KOPT-K1 (cell line): ENCODE data around the gene VEPH1.

Source experiments
- H3K27ac ChIP-seq: fragments of 200-600 bp; sonication (generic); 2 replicates; pipeline ENCODE4 v1.5.1; 2016; ENCODE audit warnings: antibody characterized with exemption, mild to moderate bottlenecking, low read depth, low read length; ENCODE audit not compliant: poor library complexity, severe bottlenecking
- H3K36me3 ChIP-seq: fragments of 200-600 bp; sonication (generic); 2 replicates; pipeline ENCODE4 v1.5.1; 2017; ENCODE audit warnings: antibody characterized with exemption, mild to moderate bottlenecking, low read length, moderate library complexity; ENCODE audit not compliant: insufficient read depth
- H3K9me3 ChIP-seq: fragments of 200-600 bp; sonication (generic); 2 replicates; pipeline ENCODE4 v1.5.1; 2017; ENCODE audit warnings: antibody characterized with exemption, low read length, mild to moderate bottlenecking; ENCODE audit not compliant: insufficient read depth, poor library complexity, severe bottlenecking

Gene VEPH1

GRCh38 chr3:157408499-157409149 is 94.6 kb downstream of the VEPH1 start:
- no peaks in the 10 kb centered on the region for H3K9me3 ChIP-seq
- no peak overlapping the region for H3K27ac ChIP-seq
- H3K36me3 ChIP-seq, result no peaks in the 10 kb centered on the region

- H3K9me3 ChIP-seq, result no peaks in the 10 kb centered on the region
- no peaks in the 10 kb centered on the region for H3K36me3 ChIP-seq
- no peak overlapping the region for H3K27ac ChIP-seq
Measured at GRCh38 chr3:157407769-157408168, 95.4 kb downstream of the VEPH1 start.

GRCh38 chr3:157406394-157406793 is 96.8 kb downstream of the VEPH1 start:
- no peaks in the 10 kb centered on the region for H3K36me3 ChIP-seq
- no peak overlapping the region for H3K27ac ChIP-seq
- no peaks in the 10 kb centered on the region for H3K9me3 ChIP-seq

GRCh38 chr3:157405457-157405856 is 97.8 kb downstream of the VEPH1 start:
- H3K9me3 ChIP-seq, result no peaks in the 10 kb centered on the region
- no peaks in the 10 kb centered on the region for H3K36me3 ChIP-seq
- no peak overlapping the region for H3K27ac ChIP-seq

GRCh38 chr3:157404381-157404780 is 98.8 kb downstream of the VEPH1 start:
- H3K36me3 ChIP-seq, result no peaks in the 10 kb centered on the region
- H3K9me3 ChIP-seq, result no peaks in the 10 kb centered on the region
- H3K27ac ChIP-seq, result no peak overlapping the region

- Histone ChIP-seq H3K9me3 (no peaks in the 10 kb centered on the region), H3K36me3 (no peaks in the 10 kb centered on the region), H3K27ac (no peak overlapping the region)
Measured at GRCh38 chr3:157398598-157398997, 104.6 kb downstream of the VEPH1 start.

- no peak overlapping the region for H3K27ac ChIP-seq
- H3K9me3 ChIP-seq, result no peaks in the 10 kb centered on the region
Measured at GRCh38 chr3:157394411-157394810, 108.8 kb downstream of the VEPH1 start.

GRCh38 chr3:157393113-157393512 is 110.1 kb downstream of the VEPH1 start:
- H3K9me3 ChIP-seq, result no peaks in the 10 kb centered on the region
- H3K36me3 ChIP-seq, result no peaks in the 10 kb centered on the region
- H3K27ac ChIP-seq, result no peak overlapping the region

More at GRCh38 chr3:157394411-157394810, 108.8 kb downstream of the VEPH1 start:
- no peaks in the 10 kb centered on the region for H3K36me3 ChIP-seq

GRCh38 chr3:157392104-157392503 is 111.1 kb downstream of the VEPH1 start:
- Histone ChIP-seq H3K36me3 (no peaks in the 10 kb centered on the region), H3K9me3 (no peaks in the 10 kb centered on the region), H3K27ac (no peak overlapping the region)

- no peaks in the 10 kb centered on the region for H3K9me3 ChIP-seq
- H3K27ac ChIP-seq, result no peak overlapping the region
- H3K36me3 ChIP-seq, result no peaks in the 10 kb centered on the region
Measured at GRCh38 chr3:157390713-157391515, 112.3 kb downstream of the VEPH1 start.

GRCh38 chr3:157388976-157389375 is 114.2 kb downstream of the VEPH1 start:
- Histone ChIP-seq H3K27ac (no peak overlapping the region), H3K36me3 (no peaks in the 10 kb centered on the region), H3K9me3 (no peaks in the 10 kb centered on the region)

- H3K9me3 ChIP-seq, result no peaks in the 10 kb centered on the region
- H3K36me3 ChIP-seq, result no peaks in the 10 kb centered on the region
- no peak overlapping the region for H3K27ac ChIP-seq
Measured at GRCh38 chr3:157387708-157388435, 115.3 kb downstream of the VEPH1 start.

- Histone ChIP-seq H3K9me3 (no peaks in the 10 kb centered on the region), H3K36me3 (no peaks in the 10 kb centered on the region), H3K27ac (no peak overlapping the region)
Measured at GRCh38 chr3:157384491-157384890, 118.7 kb downstream of the VEPH1 start.

- Histone ChIP-seq H3K9me3 (no peaks in the 10 kb centered on the region), H3K36me3 (no peaks in the 10 kb centered on the region), H3K27ac (no peak overlapping the region)
Measured at GRCh38 chr3:157384031-157384430, 119.2 kb downstream of the VEPH1 start.

- no peaks in the 10 kb centered on the region for H3K36me3 ChIP-seq
- H3K27ac ChIP-seq, result no peak overlapping the region
- H3K9me3 ChIP-seq, result no peaks in the 10 kb centered on the region
Measured at GRCh38 chr3:157381606-157382005, 121.6 kb downstream of the VEPH1 start.
